Right hindlimb (tissue), 1 donor: ENCODE results near the gene RUNX2.
"Not testable (repeated sequence)": the region's sequence is repeated elsewhere in the genome, so short reads cannot be mapped to it uniquely, and the experiment has no call there.

Experiments used
- DNase-seq: peaks from one replicate; pipeline ENCODE4 v3.0.0-alpha.2; 2018

RUNX2 gene

GRCh38 chr6:45655745-45656476, 327.8 kb downstream of the RUNX2 start:
- DNase-seq = no peak

- no peak for DNase-seq
These were observed 329.1 kb downstream of the RUNX2 start for GRCh38 chr6:45657226-45657625.

GRCh38 chr6:45658400-45658799, 330.3 kb downstream of the RUNX2 start:
- no peak for DNase-seq

GRCh38 chr6:45658958-45659357, 330.8 kb downstream of the RUNX2 start:
- no peak for DNase-seq

- no peak for DNase-seq
These were observed 333.5 kb downstream of the RUNX2 start for GRCh38 chr6:45661661-45662060.

GRCh38 chr6:45663251-45664221, 335.4 kb downstream of the RUNX2 start:
- peak; percentile 65 for DNase-seq

GRCh38 chr6:45664707-45665106, 336.6 kb downstream of the RUNX2 start:
- no peak for DNase-seq

- no peak for DNase-seq
These were observed 337.7 kb downstream of the RUNX2 start for GRCh38 chr6:45665859-45666258.

- DNase-seq = no peak
These were observed 338.7 kb downstream of the RUNX2 start for GRCh38 chr6:45666846-45667245.

GRCh38 chr6:45667300-45667699, 339.2 kb downstream of the RUNX2 start:
- DNase-seq = peak; percentile 59

- DNase-seq = no peak
These were observed 339.6 kb downstream of the RUNX2 start for GRCh38 chr6:45667766-45668165.

GRCh38 chr6:45668705-45669104, 340.6 kb downstream of the RUNX2 start:
- DNase-seq = no peak

- DNase-seq = not testable (repeated sequence)
These were observed 345.0 kb downstream of the RUNX2 start for GRCh38 chr6:45673167-45673566.

GRCh38 chr6:45675166-45675565, 347.0 kb downstream of the RUNX2 start:
- not testable (repeated sequence) for DNase-seq

- no peak for DNase-seq
These were observed 347.5 kb downstream of the RUNX2 start for GRCh38 chr6:45675634-45676033.

GRCh38 chr6:45676380-45676779, 348.2 kb downstream of the RUNX2 start:
- DNase-seq = no peak

- DNase-seq = peak; percentile 62
These were observed 349.5 kb downstream of the RUNX2 start for GRCh38 chr6:45677381-45678284.

GRCh38 chr6:45678285-45678607, 350.1 kb downstream of the RUNX2 start:
- peak; percentile 50 for DNase-seq

GRCh38 chr6:45679163-45679562, 351.0 kb downstream of the RUNX2 start:
- no peak for DNase-seq

GRCh38 chr6:45679631-45680030, 351.5 kb downstream of the RUNX2 start:
- no peak for DNase-seq

GRCh38 chr6:45681860-45682511, 353.9 kb downstream of the RUNX2 start:
- DNase-seq = no peak

GRCh38 chr6:45684476-45684875, 356.3 kb downstream of the RUNX2 start:
- no peak for DNase-seq
